Measurements from ENCODE around the gene PHF8.

GRCh38 chrX:53950130-53950733 is 94.0 kb downstream of the PHF8 start:
- TF ChIP-seq POLR2A (IDR thresholded peaks at IDR 0.05): no peak
- TF ChIP-seq CTCF (IDR thresholded peaks at IDR 0.05): no peak

All from breast epithelium (tissue), 3 donors.